HepG2 (cell line): ENCODE results near the gene CCDC117. TPM values are rescaled to one million over a fixed set of nuclear protein-coding genes. Genes with fewer than 3 reads are reported as not detected.
A peak's percentile ranks its signal among the peaks of the same experiment; 100 is the strongest.

ENCODE experiments used
- ATRX ChIP-seq: sonication (generic); formaldehyde crosslinking; IDR thresholded peaks from 2 replicates; pipeline ENCODE4 v1.4.0; 2020; ENCODE audit warnings: missing genetic modification reagents, borderline replicate concordance
- MTF1 ChIP-seq: sonication (generic); formaldehyde crosslinking; IDR thresholded peaks from 2 replicates; pipeline ENCODE4 v1.5.0; 2020; ENCODE audit warnings: missing genetic modification reagents
- RXRB ChIP-seq: IDR thresholded peaks from 2 replicates; pipeline ENCODE4 v1.6.1; 2016; ENCODE audit warnings: borderline replicate concordance, missing genetic modification reagents, missing compliant biosample characterization
- SAFB2 ChIP-seq: sonication (generic); formaldehyde crosslinking; IDR thresholded peaks from 2 replicates; pipeline ENCODE4 v1.5.1; 2020; ENCODE audit warnings: missing genetic modification reagents, low read depth, mild to moderate bottlenecking, borderline replicate concordance
- SKI ChIP-seq: fragments of 450-650 bp; IDR thresholded peaks from one replicate; pipeline ENCODE4 v1.6.1; 2018; ENCODE audit warnings: mild to moderate bottlenecking; ENCODE audit not compliant: partially characterized antibody
- SMARCE1 ChIP-seq: fragments of 450-650 bp; IDR thresholded peaks from 2 replicates; pipeline ENCODE4 v1.6.1; 2017; ENCODE audit warnings: borderline replicate concordance
- SMC3 ChIP-seq: IDR thresholded peaks from 2 replicates; pipeline ENCODE4 v1.6.1; 2011; ENCODE audit warnings: low read length, improper control_type of control experiment
- STAT5B ChIP-seq: sonication (generic); formaldehyde crosslinking; IDR thresholded peaks from 2 replicates; pipeline ENCODE4 v1.4.0; 2020; ENCODE audit warnings: missing genetic modification reagents
- TEAD2 ChIP-seq: sonication (generic); formaldehyde crosslinking; IDR thresholded peaks from 2 replicates; pipeline ENCODE4 v1.9.0; 2021; ENCODE audit warnings: missing genetic modification reagents
- polyA plus RNA-seq, 8 experiments: library from polyadenylated mRNA; depleted of rRNA in 3 of 8; stranded (reverse) in 7 of 8; unstranded in 1 of 8; fragments of >200 nt; fragmentation: Illumina TruSeq in 4 of 8; extraction: Trizol in 4 of 8; gene quantifications; 2 replicates each; pipeline versions ENCODE4 v1.2.1 to v1.2.3, GENCODE V29; 2011 to 2016; ENCODE audit warnings: low read depth in 4 of 8, missing spikeins in 1 of 8, mixed read lengths in 1 of 8; ENCODE audit not compliant: insufficient read depth in 1 of 8
- total RNA-seq, 5 experiments: library from RNA; depleted of rRNA; stranded (reverse); fragments of >200 nt; fragmentation: Illumina TruSeq; extraction: Trizol; gene quantifications; 2 replicates each; pipeline ENCODE4 v1.2.3, GENCODE V29; 2016; ENCODE audit warnings: low read depth in 1 of 5
- TF ChIP-seq, protein P1 (sequence below): IDR thresholded peaks from 2 replicates; pipeline ENCODE4 v1.6.1; 2016; ENCODE audit warnings: missing compliant biosample characterization, missing genetic modification reagents, borderline replicate concordance
- TF ChIP-seq, protein P2 (sequence below): sonication (generic); formaldehyde crosslinking; IDR thresholded peaks from 2 replicates; pipeline ENCODE4 v1.5.0; 2020; ENCODE audit warnings: missing genetic modification reagents
- TF ChIP-seq, protein P3 (sequence below): sonication (generic); formaldehyde crosslinking; IDR thresholded peaks from 2 replicates; pipeline ENCODE4 v1.5.0; 2020; ENCODE audit warnings: mild to moderate bottlenecking, missing genetic modification reagents, borderline replicate concordance
- TF ChIP-seq, protein P4 (sequence below): sonication (generic); formaldehyde crosslinking; IDR thresholded peaks from 2 replicates; pipeline ENCODE4 v1.5.1; 2020; ENCODE audit warnings: missing genetic modification reagents, mild to moderate bottlenecking, borderline replicate concordance
- TF ChIP-seq, protein P5 (sequence below): sonication (generic); formaldehyde crosslinking; IDR thresholded peaks from 2 replicates; pipeline ENCODE4 v1.5.0; 2020; ENCODE audit warnings: mild to moderate bottlenecking, missing genetic modification reagents, borderline replicate concordance

The CCDC117 gene
- total and polyA plus RNA-seq, 2 of the 13 experiments (the other 11 are each of a cell fraction or from before 2014, with no cell fraction given) = 12.6 to 34.2 TPM

DNA sequence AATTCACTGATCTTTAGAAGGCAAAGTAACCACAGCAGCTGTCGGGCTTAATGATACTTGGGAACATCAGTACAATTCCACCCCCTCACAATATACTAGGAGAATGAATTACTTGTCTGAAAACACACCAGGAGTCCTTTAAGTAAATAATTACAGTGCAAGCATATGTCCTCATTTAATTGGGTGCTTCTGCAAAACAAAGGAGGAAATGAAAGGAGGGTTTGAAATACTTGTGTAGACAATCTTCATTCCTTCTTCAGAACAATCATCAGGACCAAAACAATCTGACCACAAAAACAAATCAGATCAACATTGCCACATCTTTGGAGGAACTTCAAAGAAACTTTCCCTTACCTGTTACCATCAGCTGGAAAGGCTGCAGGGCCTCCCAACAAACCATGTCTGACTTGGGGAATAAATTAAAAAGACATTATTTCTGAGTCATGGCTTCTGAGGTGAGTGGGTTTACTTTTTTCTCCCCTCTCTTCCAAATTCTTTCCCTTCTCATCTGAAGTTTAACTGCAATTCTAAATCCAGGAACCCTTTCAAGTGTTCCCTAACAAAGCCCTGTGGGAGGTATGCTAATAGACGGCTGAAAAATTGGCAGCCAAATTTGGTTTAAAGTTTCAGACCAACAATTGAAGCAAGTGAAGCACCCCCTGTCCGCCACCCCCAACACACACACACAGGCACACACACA lies 12.5 kb upstream of the CCDC117 start (continued):
- TF ChIP-seq, protein P1, sequence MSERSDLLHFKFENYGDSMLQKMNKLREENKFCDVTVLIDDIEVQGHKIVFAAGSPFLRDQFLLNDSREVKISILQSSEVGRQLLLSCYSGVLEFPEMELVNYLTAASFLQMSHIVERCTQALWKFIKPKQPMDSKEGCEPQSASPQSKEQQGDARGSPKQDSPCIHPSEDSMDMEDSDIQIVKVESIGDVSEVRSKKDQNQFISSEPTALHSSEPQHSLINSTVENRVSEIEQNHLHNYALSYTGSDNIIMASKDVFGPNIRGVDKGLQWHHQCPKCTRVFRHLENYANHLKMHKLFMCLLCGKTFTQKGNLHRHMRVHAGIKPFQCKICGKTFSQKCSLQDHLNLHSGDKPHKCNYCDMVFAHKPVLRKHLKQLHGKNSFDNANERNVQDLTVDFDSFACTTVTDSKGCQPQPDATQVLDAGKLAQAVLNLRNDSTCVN (CRISPR knock-in tag) = no peak
- no peak for TF ChIP-seq MTF1 (CRISPR knock-in tag)
- TF ChIP-seq, protein P2, sequence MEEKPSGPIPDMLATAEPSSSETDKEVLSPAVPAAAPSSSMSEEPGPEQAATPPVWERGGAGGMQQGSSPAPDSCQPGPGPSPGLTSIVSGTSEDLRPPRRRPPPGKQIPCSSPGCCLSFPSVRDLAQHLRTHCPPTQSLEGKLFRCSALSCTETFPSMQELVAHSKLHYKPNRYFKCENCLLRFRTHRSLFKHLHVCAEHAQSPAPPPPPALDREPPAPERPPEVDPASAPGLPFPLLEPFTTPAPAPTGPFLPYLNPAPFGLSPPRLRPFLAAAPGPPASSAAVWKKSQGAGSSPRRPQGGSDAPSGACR (CRISPR knock-in tag) = no peak
- no peak for TF ChIP-seq STAT5B
- peak; percentile 40 for TF ChIP-seq SKI
- no peak for TF ChIP-seq ATRX (CRISPR knock-in tag)
- TF ChIP-seq SMC3 = no peak
- TF ChIP-seq, protein P3, sequence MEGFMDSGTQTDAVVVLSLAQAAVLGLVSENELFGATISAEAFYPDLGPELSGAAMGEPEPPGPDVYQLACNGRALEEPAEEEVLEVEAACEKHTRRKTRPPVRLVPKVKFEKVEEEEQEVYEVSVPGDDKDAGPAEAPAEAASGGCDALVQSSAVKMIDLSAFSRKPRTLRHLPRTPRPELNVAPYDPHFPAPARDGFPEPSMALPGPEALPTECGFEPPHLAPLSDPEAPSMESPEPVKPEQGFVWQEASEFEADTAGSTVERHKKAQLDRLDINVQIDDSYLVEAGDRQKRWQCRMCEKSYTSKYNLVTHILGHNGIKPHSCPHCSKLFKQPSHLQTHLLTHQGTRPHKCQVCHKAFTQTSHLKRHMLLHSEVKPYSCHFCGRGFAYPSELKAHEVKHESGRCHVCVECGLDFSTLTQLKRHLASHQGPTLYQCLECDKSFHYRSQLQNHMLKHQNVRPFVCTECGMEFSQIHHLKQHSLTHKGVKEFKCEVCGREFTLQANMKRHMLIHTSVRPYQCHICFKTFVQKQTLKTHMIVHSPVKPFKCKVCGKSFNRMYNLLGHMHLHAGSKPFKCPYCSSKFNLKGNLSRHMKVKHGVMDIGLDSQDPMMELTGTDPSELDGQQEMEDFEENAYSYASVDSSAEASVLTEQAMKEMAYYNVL (CRISPR knock-in tag) = peak; percentile 83; the same call in 1 of the 2 replicates
- TF ChIP-seq, protein P4, sequence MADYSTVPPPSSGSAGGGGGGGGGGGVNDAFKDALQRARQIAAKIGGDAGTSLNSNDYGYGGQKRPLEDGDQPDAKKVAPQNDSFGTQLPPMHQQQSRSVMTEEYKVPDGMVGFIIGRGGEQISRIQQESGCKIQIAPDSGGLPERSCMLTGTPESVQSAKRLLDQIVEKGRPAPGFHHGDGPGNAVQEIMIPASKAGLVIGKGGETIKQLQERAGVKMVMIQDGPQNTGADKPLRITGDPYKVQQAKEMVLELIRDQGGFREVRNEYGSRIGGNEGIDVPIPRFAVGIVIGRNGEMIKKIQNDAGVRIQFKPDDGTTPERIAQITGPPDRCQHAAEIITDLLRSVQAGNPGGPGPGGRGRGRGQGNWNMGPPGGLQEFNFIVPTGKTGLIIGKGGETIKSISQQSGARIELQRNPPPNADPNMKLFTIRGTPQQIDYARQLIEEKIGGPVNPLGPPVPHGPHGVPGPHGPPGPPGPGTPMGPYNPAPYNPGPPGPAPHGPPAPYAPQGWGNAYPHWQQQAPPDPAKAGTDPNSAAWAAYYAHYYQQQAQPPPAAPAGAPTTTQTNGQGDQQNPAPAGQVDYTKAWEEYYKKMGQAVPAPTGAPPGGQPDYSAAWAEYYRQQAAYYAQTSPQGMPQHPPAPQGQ = no peak
- TF ChIP-seq RXRB (CRISPR knock-in tag) = peak; percentile 41
- TF ChIP-seq TEAD2 (CRISPR knock-in tag) = no peak
- TF ChIP-seq, protein P5, sequence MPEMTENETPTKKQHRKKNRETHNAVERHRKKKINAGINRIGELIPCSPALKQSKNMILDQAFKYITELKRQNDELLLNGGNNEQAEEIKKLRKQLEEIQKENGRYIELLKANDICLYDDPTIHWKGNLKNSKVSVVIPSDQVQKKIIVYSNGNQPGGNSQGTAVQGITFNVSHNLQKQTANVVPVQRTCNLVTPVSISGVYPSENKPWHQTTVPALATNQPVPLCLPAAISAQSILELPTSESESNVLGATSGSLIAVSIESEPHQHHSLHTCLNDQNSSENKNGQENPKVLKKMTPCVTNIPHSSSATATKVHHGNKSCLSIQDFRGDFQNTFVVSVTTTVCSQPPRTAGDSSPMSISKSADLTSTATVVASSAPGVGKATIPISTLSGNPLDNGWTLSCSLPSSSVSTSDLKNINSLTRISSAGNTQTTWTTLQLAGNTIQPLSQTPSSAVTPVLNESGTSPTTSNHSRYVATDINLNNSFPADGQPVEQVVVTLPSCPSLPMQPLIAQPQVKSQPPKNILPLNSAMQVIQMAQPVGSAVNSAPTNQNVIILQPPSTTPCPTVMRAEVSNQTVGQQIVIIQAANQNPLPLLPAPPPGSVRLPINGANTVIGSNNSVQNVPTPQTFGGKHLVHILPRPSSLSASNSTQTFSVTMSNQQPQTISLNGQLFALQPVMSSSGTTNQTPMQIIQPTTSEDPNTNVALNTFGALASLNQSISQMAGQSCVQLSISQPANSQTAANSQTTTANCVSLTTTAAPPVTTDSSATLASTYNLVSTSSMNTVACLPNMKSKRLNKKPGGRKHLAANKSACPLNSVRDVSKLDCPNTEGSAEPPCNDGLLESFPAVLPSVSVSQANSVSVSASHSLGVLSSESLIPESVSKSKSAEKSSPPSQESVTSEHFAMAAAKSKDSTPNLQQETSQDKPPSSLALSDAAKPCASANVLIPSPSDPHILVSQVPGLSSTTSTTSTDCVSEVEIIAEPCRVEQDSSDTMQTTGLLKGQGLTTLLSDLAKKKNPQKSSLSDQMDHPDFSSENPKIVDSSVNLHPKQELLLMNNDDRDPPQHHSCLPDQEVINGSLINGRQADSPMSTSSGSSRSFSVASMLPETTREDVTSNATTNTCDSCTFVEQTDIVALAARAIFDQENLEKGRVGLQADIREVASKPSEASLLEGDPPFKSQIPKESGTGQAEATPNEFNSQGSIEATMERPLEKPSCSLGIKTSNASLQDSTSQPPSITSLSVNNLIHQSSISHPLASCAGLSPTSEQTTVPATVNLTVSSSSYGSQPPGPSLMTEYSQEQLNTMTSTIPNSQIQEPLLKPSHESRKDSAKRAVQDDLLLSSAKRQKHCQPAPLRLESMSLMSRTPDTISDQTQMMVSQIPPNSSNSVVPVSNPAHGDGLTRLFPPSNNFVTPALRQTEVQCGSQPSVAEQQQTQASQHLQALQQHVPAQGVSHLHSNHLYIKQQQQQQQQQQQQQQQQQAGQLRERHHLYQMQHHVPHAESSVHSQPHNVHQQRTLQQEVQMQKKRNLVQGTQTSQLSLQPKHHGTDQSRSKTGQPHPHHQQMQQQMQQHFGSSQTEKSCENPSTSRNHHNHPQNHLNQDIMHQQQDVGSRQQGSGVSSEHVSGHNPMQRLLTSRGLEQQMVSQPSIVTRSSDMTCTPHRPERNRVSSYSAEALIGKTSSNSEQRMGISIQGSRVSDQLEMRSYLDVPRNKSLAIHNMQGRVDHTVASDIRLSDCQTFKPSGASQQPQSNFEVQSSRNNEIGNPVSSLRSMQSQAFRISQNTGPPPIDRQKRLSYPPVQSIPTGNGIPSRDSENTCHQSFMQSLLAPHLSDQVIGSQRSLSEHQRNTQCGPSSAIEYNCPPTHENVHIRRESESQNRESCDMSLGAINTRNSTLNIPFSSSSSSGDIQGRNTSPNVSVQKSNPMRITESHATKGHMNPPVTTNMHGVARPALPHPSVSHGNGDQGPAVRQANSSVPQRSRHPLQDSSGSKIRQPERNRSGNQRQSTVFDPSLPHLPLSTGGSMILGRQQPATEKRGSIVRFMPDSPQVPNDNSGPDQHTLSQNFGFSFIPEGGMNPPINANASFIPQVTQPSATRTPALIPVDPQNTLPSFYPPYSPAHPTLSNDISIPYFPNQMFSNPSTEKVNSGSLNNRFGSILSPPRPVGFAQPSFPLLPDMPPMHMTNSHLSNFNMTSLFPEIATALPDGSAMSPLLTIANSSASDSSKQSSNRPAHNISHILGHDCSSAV = no peak
- no peak for TF ChIP-seq SAFB2 (CRISPR knock-in tag)
- no peak for TF ChIP-seq SMARCE1
